Kidney capillary endothelial cell (primary cell): ENCODE measurements around the gene ROR2.

ENCODE experiments used
- DNase-seq: peaks from one replicate; pipeline ENCODE4 v3.0.0-alpha.2; 2018; ENCODE audit warnings: low spot score

Gene ROR2

GRCh38 chr9:91516777-91517176 is 433.3 kb downstream of the ROR2 start:
- DNase-seq = no peak

- no peak for DNase-seq
Observed at GRCh38 chr9:91516081-91516480, 433.9 kb downstream of the ROR2 start.

GRCh38 chr9:91515074-91515687 is 434.8 kb downstream of the ROR2 start:
- DNase-seq = no peak
